ENCODE results near the gene PSMC3IP.

- TF ChIP-seq, protein P1, sequence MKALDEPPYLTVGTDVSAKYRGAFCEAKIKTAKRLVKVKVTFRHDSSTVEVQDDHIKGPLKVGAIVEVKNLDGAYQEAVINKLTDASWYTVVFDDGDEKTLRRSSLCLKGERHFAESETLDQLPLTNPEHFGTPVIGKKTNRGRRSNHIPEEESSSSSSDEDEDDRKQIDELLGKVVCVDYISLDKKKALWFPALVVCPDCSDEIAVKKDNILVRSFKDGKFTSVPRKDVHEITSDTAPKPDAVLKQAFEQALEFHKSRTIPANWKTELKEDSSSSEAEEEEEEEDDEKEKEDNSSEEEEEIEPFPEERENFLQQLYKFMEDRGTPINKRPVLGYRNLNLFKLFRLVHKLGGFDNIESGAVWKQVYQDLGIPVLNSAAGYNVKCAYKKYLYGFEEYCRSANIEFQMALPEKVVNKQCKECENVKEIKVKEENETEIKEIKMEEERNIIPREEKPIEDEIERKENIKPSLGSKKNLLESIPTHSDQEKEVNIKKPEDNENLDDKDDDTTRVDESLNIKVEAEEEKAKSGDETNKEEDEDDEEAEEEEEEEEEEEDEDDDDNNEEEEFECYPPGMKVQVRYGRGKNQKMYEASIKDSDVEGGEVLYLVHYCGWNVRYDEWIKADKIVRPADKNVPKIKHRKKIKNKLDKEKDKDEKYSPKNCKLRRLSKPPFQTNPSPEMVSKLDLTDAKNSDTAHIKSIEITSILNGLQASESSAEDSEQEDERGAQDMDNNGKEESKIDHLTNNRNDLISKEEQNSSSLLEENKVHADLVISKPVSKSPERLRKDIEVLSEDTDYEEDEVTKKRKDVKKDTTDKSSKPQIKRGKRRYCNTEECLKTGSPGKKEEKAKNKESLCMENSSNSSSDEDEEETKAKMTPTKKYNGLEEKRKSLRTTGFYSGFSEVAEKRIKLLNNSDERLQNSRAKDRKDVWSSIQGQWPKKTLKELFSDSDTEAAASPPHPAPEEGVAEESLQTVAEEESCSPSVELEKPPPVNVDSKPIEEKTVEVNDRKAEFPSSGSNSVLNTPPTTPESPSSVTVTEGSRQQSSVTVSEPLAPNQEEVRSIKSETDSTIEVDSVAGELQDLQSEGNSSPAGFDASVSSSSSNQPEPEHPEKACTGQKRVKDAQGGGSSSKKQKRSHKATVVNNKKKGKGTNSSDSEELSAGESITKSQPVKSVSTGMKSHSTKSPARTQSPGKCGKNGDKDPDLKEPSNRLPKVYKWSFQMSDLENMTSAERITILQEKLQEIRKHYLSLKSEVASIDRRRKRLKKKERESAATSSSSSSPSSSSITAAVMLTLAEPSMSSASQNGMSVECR (CRISPR knock-in tag; IDR thresholded peaks at IDR 0.05; ENCODE audit: borderline replicate concordance): no peak
- TF ChIP-seq, protein P2, sequence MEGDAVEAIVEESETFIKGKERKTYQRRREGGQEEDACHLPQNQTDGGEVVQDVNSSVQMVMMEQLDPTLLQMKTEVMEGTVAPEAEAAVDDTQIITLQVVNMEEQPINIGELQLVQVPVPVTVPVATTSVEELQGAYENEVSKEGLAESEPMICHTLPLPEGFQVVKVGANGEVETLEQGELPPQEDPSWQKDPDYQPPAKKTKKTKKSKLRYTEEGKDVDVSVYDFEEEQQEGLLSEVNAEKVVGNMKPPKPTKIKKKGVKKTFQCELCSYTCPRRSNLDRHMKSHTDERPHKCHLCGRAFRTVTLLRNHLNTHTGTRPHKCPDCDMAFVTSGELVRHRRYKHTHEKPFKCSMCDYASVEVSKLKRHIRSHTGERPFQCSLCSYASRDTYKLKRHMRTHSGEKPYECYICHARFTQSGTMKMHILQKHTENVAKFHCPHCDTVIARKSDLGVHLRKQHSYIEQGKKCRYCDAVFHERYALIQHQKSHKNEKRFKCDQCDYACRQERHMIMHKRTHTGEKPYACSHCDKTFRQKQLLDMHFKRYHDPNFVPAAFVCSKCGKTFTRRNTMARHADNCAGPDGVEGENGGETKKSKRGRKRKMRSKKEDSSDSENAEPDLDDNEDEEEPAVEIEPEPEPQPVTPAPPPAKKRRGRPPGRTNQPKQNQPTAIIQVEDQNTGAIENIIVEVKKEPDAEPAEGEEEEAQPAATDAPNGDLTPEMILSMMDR (IDR thresholded peaks at IDR 0.05): no peak
These were observed 2.4 kb upstream of the PSMC3IP start for GRCh38 chr17:42579794-42580551.

Data from WTC11 (cell line).